GM19324 (cell line): ENCODE results near the gene ALKBH8.
"Not testable (repeated sequence)": the region's sequence is repeated elsewhere in the genome, so short reads cannot be mapped to it uniquely, and the experiment has no call there.

ENCODE experiments used
- ATAC-seq: cut with Tn5 transposase; IDR thresholded peaks from one replicate; pipeline ENCODE4 v1.9.1; 2021; ENCODE audit warnings: mild to moderate bottlenecking, moderate library complexity; ENCODE audit not compliant: unreplicated experiment, low FRiP score

The ALKBH8 gene

GRCh38 chr11:107581147-107581546 is 15.6 kb upstream of the ALKBH8 start:
- ATAC-seq = no peak

GRCh38 chr11:107579169-107579568 is 13.6 kb upstream of the ALKBH8 start:
- ATAC-seq = not testable (repeated sequence)

- no peak for ATAC-seq
These were observed 11.8 kb upstream of the ALKBH8 start for GRCh38 chr11:107577346-107577711.

GRCh38 chr11:107576497-107577345 is 11.2 kb upstream of the ALKBH8 start:
- ATAC-seq = not testable (repeated sequence)

GRCh38 chr11:107573438-107573837 is 7.9 kb upstream of the ALKBH8 start:
- ATAC-seq = no peak

GRCh38 chr11:107570015-107570414 is 4.5 kb upstream of the ALKBH8 start:
- no peak for ATAC-seq

GRCh38 chr11:107567739-107568335 is 2.3 kb upstream of the ALKBH8 start:
- no peak for ATAC-seq

GRCh38 chr11:107566569-107566968 is 1.0 kb upstream of the ALKBH8 start:
- no peak for ATAC-seq

GRCh38 chr11:107565955-107566501 is 493 bp upstream of the ALKBH8 start:
- ATAC-seq = not testable (repeated sequence)

- ATAC-seq = peak; percentile 18
These were observed 687 bp downstream of the ALKBH8 start for GRCh38 chr11:107564877-107565218.

GRCh38 chr11:107563702-107564101 is 1.8 kb downstream of the ALKBH8 start:
- ATAC-seq = peak; percentile 34

- no peak for ATAC-seq
These were observed 2.8 kb downstream of the ALKBH8 start for GRCh38 chr11:107562647-107563208.

GRCh38 chr11:107561688-107562087 is 3.8 kb downstream of the ALKBH8 start:
- no peak for ATAC-seq

- ATAC-seq = no peak
These were observed 15.2 kb downstream of the ALKBH8 start for GRCh38 chr11:107550304-107550703.

- no peak for ATAC-seq
These were observed 15.6 kb downstream of the ALKBH8 start for GRCh38 chr11:107549954-107550285.

GRCh38 chr11:107549253-107549953 is 16.1 kb downstream of the ALKBH8 start:
- ATAC-seq = no peak

GRCh38 chr11:107547961-107548360 is 17.6 kb downstream of the ALKBH8 start:
- ATAC-seq = no peak

- no peak for ATAC-seq
These were observed 20.4 kb downstream of the ALKBH8 start for GRCh38 chr11:107545101-107545514.

GRCh38 chr11:107538821-107539220 is 26.7 kb downstream of the ALKBH8 start:
- ATAC-seq = no peak

GRCh38 chr11:107538239-107538638 is 27.3 kb downstream of the ALKBH8 start:
- ATAC-seq = no peak

- ATAC-seq = not testable (repeated sequence)
These were observed 28.4 kb downstream of the ALKBH8 start for GRCh38 chr11:107537155-107537554.
